OCI-LY7 (cell line): ENCODE measurements around the gene BBX. TPM values are rescaled to one million over a fixed set of nuclear protein-coding genes. Genes with fewer than 3 reads are reported as not detected.

Experiments used
- BruUV-seq: library from RNA; stranded (reverse); fragments of 400-500 nt; replicated peaks from 2 replicates; lab custom pipeline; 2021; lab: Mats Ljungman, UMichigan
- CTCF ChIA-PET: fragments of 300-600 bp; sonication (Branson Sonifier 250); formaldehyde crosslinking; loops from one replicate; lab custom pipeline; 2022; ENCODE audit warnings: antibody characterized with exemption; ENCODE audit not compliant: unreplicated experiment; lab: Charles Lee
- POLR2A ChIA-PET: fragments of 300-600 bp; sonication (Branson Sonifier 250); formaldehyde crosslinking; loops from one replicate; lab custom pipeline; 2022; ENCODE audit warnings: antibody characterized with exemption; lab: Charles Lee
- DNase-seq: peaks from one replicate; pipeline ENCODE4 v3.0.0-alpha.2; 2015; ENCODE audit warnings: low spot score
- H2AFZ ChIP-seq: fragments of 200-600 bp; sonication (generic), shearing (Covaris generic); 2 replicates; pipeline ENCODE4 v1.6.1; 2014; ENCODE audit warnings: mild to moderate bottlenecking, antibody characterized with exemption, low read length, moderate library complexity
- H3K27ac ChIP-seq: fragments of 200-600 bp; sonication (generic); 2 replicates; pipeline ENCODE4 v1.5.1; 2014; ENCODE audit warnings: mixed run types, low read depth, mild to moderate bottlenecking, moderate library complexity, low read length, inconsistent platforms; ENCODE audit not compliant: poor library complexity, severe bottlenecking
- H3K36me3 ChIP-seq: fragments of 200-600 bp; sonication (generic); 2 replicates; pipeline ENCODE4 v1.6.1; 2014; ENCODE audit warnings: mild to moderate bottlenecking, antibody characterized with exemption, low read length, moderate library complexity, mixed read lengths; ENCODE audit not compliant: insufficient read depth
- H3K4me1 ChIP-seq: fragments of 200-600 bp; sonication (generic); 2 replicates; pipeline ENCODE4 v1.5.1; 2014; ENCODE audit warnings: mild to moderate bottlenecking, low read length; ENCODE audit not compliant: insufficient read depth, poor library complexity, severe bottlenecking
- H3K4me2 ChIP-seq: fragments of 200-600 bp; sonication (generic); 2 replicates; pipeline ENCODE4 v1.6.1; 2014; ENCODE audit warnings: mild to moderate bottlenecking, low read length
- H3K4me3 ChIP-seq: fragments of 200-600 bp; sonication (generic); 2 replicates; pipeline ENCODE4 v1.5.1; 2014; ENCODE audit warnings: mild to moderate bottlenecking, low read depth, low read length; ENCODE audit not compliant: poor library complexity, severe bottlenecking
- H3K79me2 ChIP-seq: fragments of 200-600 bp; sonication (generic); 2 replicates; pipeline ENCODE4 v1.6.1; 2016; ENCODE audit warnings: low read depth, mild to moderate bottlenecking, low read length, moderate library complexity, mixed read lengths; ENCODE audit not compliant: insufficient read depth
- H3K9me2 ChIP-seq: fragments of 200-600 bp; sonication (generic); 2 replicates; pipeline ENCODE4 v1.6.1; 2016; ENCODE audit warnings: mild to moderate bottlenecking, low read length, mixed read lengths; ENCODE audit not compliant: insufficient read depth
- H3K9me3 ChIP-seq: fragments of 200-600 bp; sonication (generic); 2 replicates; pipeline ENCODE4 v1.6.1; 2014; ENCODE audit warnings: mild to moderate bottlenecking, mixed run types, low read length, mixed read lengths
- H4K20me1 ChIP-seq: fragments of 200-600 bp; sonication (generic); 2 replicates; pipeline ENCODE4 v1.6.1; 2014; ENCODE audit warnings: mild to moderate bottlenecking, antibody characterized with exemption, low read length, moderate library complexity, mixed read lengths; ENCODE audit not compliant: insufficient read depth
- EZH2phosphoT487 ChIP-seq: fragments of 200-600 bp; sonication (generic); IDR thresholded peaks from 2 replicates; pipeline ENCODE4 v1.6.1; 2018; ENCODE audit warnings: low read depth, borderline replicate concordance, mild to moderate bottlenecking, mixed run types, antibody characterized with exemption, low read length, moderate library complexity, mixed read lengths
- intact Hi-C: fragments of 100-400 bp; cut with micrococcal nuclease; formaldehyde crosslinking; loops from one replicate; pipeline ENCODE4 v1.10.0; 2022; ENCODE audit not compliant: unreplicated experiment
- total RNA-seq, 2 experiments: library from RNA; depleted of rRNA in 1 of 2; stranded (reverse); fragments of >200 nt in 1 of 2; shearing (Covaris generic) in 1 of 2; gene quantifications; 2 replicates each; pipeline ENCODE4 v1.2.3, GENCODE V29; 2014 to 2022
- TF ChIP-seq, protein P1 (sequence below): fragments of 200-600 bp; sonication (generic); conservative IDR thresholded peaks from 2 replicates; pipeline ENCODE4 v1.5.1; 2014; ENCODE audit warnings: mild to moderate bottlenecking, antibody characterized with exemption, low read length, moderate library complexity, mixed read lengths

The BBX gene
- total RNA-seq, 2 experiments from 2014 or later, result 27.0 to 49.8 TPM

DNA sequence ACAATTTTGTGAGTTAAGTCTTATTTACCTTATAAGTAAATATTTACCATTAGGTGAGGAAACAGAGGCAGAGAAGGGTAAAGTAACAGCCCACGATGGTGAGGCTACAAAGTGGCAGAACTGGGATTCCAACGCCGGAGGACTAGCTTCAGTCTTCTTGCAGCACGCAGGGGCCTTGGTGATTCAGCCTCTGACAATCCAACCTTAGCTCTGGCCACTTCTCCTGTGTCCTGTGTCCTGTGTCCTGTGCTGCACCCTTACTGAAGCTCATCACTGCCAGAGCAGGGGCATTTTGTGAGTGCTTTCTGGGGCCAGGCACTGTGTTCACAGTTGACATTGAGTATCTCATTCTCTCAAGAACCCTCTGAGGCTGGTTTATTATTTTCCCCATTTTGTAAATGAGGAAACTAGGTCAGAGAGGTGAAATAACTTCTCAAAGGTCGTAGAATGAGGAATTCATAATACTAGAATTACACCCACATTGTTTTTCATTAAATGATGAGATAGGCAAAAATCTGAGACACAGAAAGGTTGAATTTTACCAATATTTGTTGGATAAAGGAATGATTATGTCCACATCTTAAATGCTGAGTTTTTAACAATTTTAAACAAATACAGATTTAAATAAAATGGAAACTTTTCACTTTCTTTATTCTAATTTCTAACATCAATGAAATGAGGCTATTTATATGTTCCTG is 215.9 kb downstream of the BBX start:
- Histone ChIP-seq H3K4me1 (no peaks in the 10 kb centered on the region), H3K4me3 (no peak overlapping the region), H4K20me1 (peaks cover 3% of the 10 kb centered on the region; the same call in 1 of the 2 replicates), H2AFZ (no peak overlapping the region), H3K9me3 (no peaks in the 10 kb centered on the region), H3K27ac (no peak overlapping the region), H3K9me2 (no peaks in the 10 kb centered on the region), H3K4me2 (no peak overlapping the region), H3K79me2 (no peaks in the 10 kb centered on the region), H3K36me3 (peaks cover 7% of the 10 kb centered on the region; the same call in 1 of the 2 replicates)
- POLR2A ChIA-PET, result interaction anchor here (0.6 to 1.3 kb wide), 5 partner anchors 11 to 115 kb away, joined by 3 to 7 read pairs (median 3); no protein-coding TSS in a partner anchor
- TF ChIP-seq, protein P1, sequence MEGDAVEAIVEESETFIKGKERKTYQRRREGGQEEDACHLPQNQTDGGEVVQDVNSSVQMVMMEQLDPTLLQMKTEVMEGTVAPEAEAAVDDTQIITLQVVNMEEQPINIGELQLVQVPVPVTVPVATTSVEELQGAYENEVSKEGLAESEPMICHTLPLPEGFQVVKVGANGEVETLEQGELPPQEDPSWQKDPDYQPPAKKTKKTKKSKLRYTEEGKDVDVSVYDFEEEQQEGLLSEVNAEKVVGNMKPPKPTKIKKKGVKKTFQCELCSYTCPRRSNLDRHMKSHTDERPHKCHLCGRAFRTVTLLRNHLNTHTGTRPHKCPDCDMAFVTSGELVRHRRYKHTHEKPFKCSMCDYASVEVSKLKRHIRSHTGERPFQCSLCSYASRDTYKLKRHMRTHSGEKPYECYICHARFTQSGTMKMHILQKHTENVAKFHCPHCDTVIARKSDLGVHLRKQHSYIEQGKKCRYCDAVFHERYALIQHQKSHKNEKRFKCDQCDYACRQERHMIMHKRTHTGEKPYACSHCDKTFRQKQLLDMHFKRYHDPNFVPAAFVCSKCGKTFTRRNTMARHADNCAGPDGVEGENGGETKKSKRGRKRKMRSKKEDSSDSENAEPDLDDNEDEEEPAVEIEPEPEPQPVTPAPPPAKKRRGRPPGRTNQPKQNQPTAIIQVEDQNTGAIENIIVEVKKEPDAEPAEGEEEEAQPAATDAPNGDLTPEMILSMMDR, result no peak
- TF ChIP-seq EZH2phosphoT487, result no peak
- CTCF ChIA-PET, result no interaction called here
- no TSS peak for BruUV-seq
- DNase-seq, result no peak
- intact Hi-C loops, result no loop called here

DNA sequence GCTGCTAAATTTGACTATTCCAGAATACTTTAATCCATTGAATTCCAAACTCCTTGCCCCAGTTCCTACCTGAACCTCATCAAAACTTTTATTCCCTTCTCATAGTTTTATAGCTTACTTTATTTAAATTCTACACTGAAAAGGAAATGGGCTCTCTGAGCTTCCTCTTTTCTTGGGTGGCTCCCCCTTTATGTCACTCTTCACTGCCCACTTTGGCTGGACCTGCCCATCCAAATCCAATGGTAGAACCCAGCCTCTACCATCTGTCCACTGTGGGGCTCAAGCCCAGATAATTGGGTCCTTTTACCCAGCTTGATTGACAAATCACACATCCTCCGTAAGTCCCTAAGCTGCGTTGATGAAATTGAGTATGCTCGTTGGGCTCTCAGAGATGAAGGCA is 216.5 kb downstream of the BBX start:
- TF ChIP-seq EZH2phosphoT487, result no peak
- TF ChIP-seq, protein P1, result no peak
- no peak overlapping the region for H2AFZ ChIP-seq
- no TSS peak for BruUV-seq
- ChIA-PET CTCF (no interaction called here), POLR2A (interaction anchor here (0.6 to 1.3 kb wide), 6 partner anchors 9 to 114 kb away, joined by 3 to 7 read pairs (median 3); no protein-coding TSS in a partner anchor)
- peaks cover 6% of the 10 kb centered on the region; the same call in 1 of the 2 replicates for H3K36me3 ChIP-seq
- no peaks in the 10 kb centered on the region for H3K79me2 ChIP-seq
- no peak overlapping the region for H3K4me2 ChIP-seq
- no peaks in the 10 kb centered on the region for H3K9me2 ChIP-seq
- intact Hi-C loops, result no loop called here
- H3K4me3 ChIP-seq, result no peak overlapping the region
- H4K20me1 ChIP-seq, result peaks cover 3% of the 10 kb centered on the region; the same call in 1 of the 2 replicates
- no peak overlapping the region for H3K27ac ChIP-seq
- no peaks in the 10 kb centered on the region for H3K9me3 ChIP-seq
- DNase-seq, result peak; percentile 16
- H3K4me1 ChIP-seq, result no peaks in the 10 kb centered on the region
